Neural cell (in vitro differentiated cells): Measurements from ENCODE around the gene FBXO42. TPM values are rescaled to one million over a fixed set of nuclear protein-coding genes. Genes with fewer than 3 reads are reported as not detected.
A peak's percentile ranks its signal among the peaks of the same experiment; 100 is the strongest.

Experiments used
- H2AFZ ChIP-seq: fragments of 200-600, 300-800 bp; sonication (generic), shearing (Covaris generic); 2 replicates; pipeline ENCODE4 v1.6.0; 2014; ENCODE audit warnings: low read depth, mild to moderate bottlenecking, antibody characterized with exemption, low read length, moderate library complexity
- H3F3A ChIP-seq: fragments of 200-600 bp; shearing (Covaris generic); 2 replicates; pipeline ENCODE4 v1.6.1; 2016; ENCODE audit warnings: mild to moderate bottlenecking, moderate library complexity, mixed read lengths, antibody characterized with exemption, low read length; ENCODE audit not compliant: insufficient read depth, poor library complexity, severe bottlenecking
- H3K27ac ChIP-seq: fragments of 200-600, 300-800 bp; sonication (generic), shearing (Covaris generic); 2 replicates; pipeline ENCODE4 v1.5.1; 2014; ENCODE audit warnings: mild to moderate bottlenecking, low read length, moderate library complexity
- H3K27me3 ChIP-seq: fragments of 300-800, 200-600 bp; sonication (generic), shearing (Covaris generic); 2 replicates; pipeline ENCODE4 v1.6.0; 2014; ENCODE audit warnings: mild to moderate bottlenecking, low read depth, low read length, moderate library complexity; ENCODE audit not compliant: insufficient read depth
- H3K36me3 ChIP-seq: fragments of 300-800, 200-600 bp; sonication (generic), shearing (Covaris generic); 2 replicates; pipeline ENCODE4 v1.5.1; 2014; ENCODE audit warnings: mild to moderate bottlenecking, antibody characterized with exemption, low read length, moderate library complexity; ENCODE audit not compliant: insufficient read depth
- H3K4me2 ChIP-seq: fragments of 300-800, 200-600 bp; sonication (generic), shearing (Covaris generic); 2 replicates; pipeline ENCODE4 v1.6.0; 2014; ENCODE audit warnings: mild to moderate bottlenecking, low read length
- H3K4me3 ChIP-seq: fragments of 300-800, 200-600 bp; sonication (generic), shearing (Covaris generic); 2 replicates; pipeline ENCODE4 v1.5.1; 2014; ENCODE audit warnings: mild to moderate bottlenecking, low read length, moderate library complexity
- H3K79me2 ChIP-seq: fragments of 200-600 bp; shearing (Covaris generic); replicated peaks from 2 replicates; pipeline ENCODE4 v1.6.0; 2014; ENCODE audit warnings: mild to moderate bottlenecking, low read length, moderate library complexity; ENCODE audit not compliant: insufficient read depth
- H3K9ac ChIP-seq: fragments of 300-800, 200-600 bp; sonication (generic), shearing (Covaris generic); 2 replicates; pipeline ENCODE4 v1.6.1; 2016; ENCODE audit warnings: mild to moderate bottlenecking, low read length, mixed read lengths
- H3K9me2 ChIP-seq: fragments of 200-600 bp; shearing (Covaris generic); 2 replicates; pipeline ENCODE4 v1.6.1; 2016; ENCODE audit warnings: mild to moderate bottlenecking, low read length, mixed read lengths; ENCODE audit not compliant: insufficient read depth
- H3K9me3 ChIP-seq: fragments of 200-600, 300-800 bp; sonication (generic), shearing (Covaris generic); 2 replicates; pipeline ENCODE4 v1.6.1; 2016; ENCODE audit warnings: mild to moderate bottlenecking, mixed run types, low read length, moderate library complexity, mixed read lengths
- H4K20me1 ChIP-seq: fragments of 200-600 bp; shearing (Covaris generic); 2 replicates; pipeline ENCODE4 v1.6.1; 2016; ENCODE audit warnings: mild to moderate bottlenecking, mixed run types; ENCODE audit not compliant: insufficient read depth
- EP300 ChIP-seq: fragments of 450-650 bp; conservative IDR thresholded peaks from 2 replicates; pipeline ENCODE4 v1.6.1; 2014; ENCODE audit warnings: antibody characterized with exemption, mild to moderate bottlenecking, moderate library complexity; ENCODE audit not compliant: poor library complexity, severe bottlenecking
- EZH2 ChIP-seq: fragments of 200-600, 300-800 bp; shearing (Covaris generic), sonication (generic); IDR thresholded peaks from 2 replicates; pipeline ENCODE4 v1.6.1; 2014; ENCODE audit warnings: antibody characterized with exemption, low read length, borderline replicate concordance, mild to moderate bottlenecking; ENCODE audit not compliant: insufficient read depth, poor library complexity, severe bottlenecking
- MXI1 ChIP-seq: fragments of 450-650 bp; conservative IDR thresholded peaks from 2 replicates; pipeline ENCODE4 v1.6.1; 2014; ENCODE audit warnings: antibody characterized with exemption, mild to moderate bottlenecking; ENCODE audit not compliant: poor library complexity, severe bottlenecking
- POLR2AphosphoS5 ChIP-seq: IDR thresholded peaks from 2 replicates; pipeline ENCODE4 v1.6.1; 2012
- RAD21 ChIP-seq: fragments of 450-650 bp; conservative IDR thresholded peaks from 2 replicates; pipeline ENCODE4 v1.6.1; 2014; ENCODE audit warnings: antibody characterized with exemption, mild to moderate bottlenecking, moderate library complexity
- SMC3 ChIP-seq: fragments of 450-650 bp; conservative IDR thresholded peaks from 2 replicates; pipeline ENCODE4 v1.6.1; 2014; ENCODE audit warnings: antibody characterized with exemption, mild to moderate bottlenecking, moderate library complexity; ENCODE audit not compliant: poor library complexity
- TAF1 ChIP-seq: IDR thresholded peaks from 2 replicates; pipeline ENCODE4 v1.6.1; 2012; ENCODE audit warnings: low read depth
- polyA plus RNA-seq: library from polyadenylated mRNA; depleted of rRNA; stranded (reverse); fragments of >200 nt; gene quantifications from 2 replicates; pipeline ENCODE4 v1.2.3, GENCODE V29; 2014
- TF ChIP-seq, protein P1 (sequence below): fragments of 450-650 bp; IDR thresholded peaks from 2 replicates; pipeline ENCODE4 v1.5.1; 2014; ENCODE audit warnings: antibody characterized with exemption, mild to moderate bottlenecking, moderate library complexity; ENCODE audit not compliant: poor library complexity, severe bottlenecking
- TF ChIP-seq, protein P2 (sequence below): IDR thresholded peaks from 2 replicates; pipeline ENCODE4 v1.6.1; 2012; ENCODE audit warnings: borderline replicate concordance

FBXO42 gene
- polyA plus RNA-seq, 1 donor from 2014 or later, result 30.1 TPM

DNA sequence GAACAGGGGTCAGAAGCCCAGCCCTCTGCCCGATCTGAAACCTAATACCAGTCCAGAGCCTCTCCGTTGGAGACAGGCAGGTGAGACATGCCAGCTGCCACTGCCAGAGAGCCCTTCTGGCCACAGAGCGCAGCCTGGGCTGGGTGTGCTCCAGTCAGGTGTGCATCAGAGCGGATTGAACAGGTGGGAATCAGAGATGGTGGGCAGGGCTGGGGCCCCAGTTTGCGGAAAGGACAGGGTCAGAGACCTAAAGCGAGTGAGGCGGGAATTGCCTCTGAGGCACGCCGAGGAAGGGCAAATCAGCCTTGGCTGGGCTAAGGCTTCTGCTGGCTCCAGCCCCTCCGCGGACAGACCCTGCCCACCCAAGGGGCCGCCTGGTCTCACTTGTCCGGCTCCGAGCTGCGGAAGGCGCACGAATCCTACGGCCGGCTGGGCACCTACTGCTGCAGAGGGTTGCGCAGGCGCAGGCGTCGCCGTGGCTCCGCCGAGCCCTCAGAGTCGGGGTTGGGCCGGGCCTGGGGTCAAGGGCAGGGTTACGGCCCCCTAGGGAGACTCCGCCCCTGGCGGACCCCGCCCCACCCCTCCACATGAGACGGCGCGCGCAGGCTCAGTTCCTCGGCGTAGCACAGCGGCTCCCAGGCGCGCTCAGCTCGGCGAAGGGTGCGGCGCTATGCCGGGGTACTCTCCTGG is 125.6 kb downstream of the FBXO42 start:
- Histone ChIP-seq H3K27ac (no peak overlapping the region), H3K27me3 (peaks cover 33% of the 10 kb centered on the region)

DNA sequence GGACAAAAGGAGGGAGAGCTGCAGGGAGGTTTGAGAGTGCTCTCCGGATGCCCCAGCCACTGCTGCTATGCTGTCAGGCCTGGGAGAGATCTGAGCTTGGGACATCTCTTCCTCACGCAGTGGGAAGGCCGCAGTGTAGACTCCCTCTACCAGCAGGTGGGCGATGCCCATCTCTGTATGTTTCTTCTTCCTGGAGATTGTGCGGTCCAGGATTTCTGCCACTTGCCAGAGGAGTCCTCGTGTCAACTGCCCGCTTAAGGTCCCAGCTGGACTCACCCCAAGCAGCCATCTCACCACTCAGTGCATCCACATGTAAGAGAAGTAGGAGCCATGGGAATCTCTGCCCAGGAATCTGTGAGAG is 126.2 kb downstream of the FBXO42 start:
- Histone ChIP-seq H3K4me3 (no peak overlapping the region), H4K20me1 (no peaks in the 10 kb centered on the region), H3K27ac (no peak overlapping the region), H3K79me2 (no peaks in the 10 kb centered on the region), H3F3A (no peaks in the 10 kb centered on the region), H3K36me3 (no peaks in the 10 kb centered on the region), H3K4me2 (no peak overlapping the region), H2AFZ (no peak overlapping the region), H3K9me2 (no peaks in the 10 kb centered on the region), H3K9me3 (peaks cover 6% of the 10 kb centered on the region), H3K27me3 (peaks cover 33% of the 10 kb centered on the region), H3K9ac (no peak overlapping the region)
- TF ChIP-seq MXI1 (no peak), EP300 (no peak), RAD21 (no peak), POLR2AphosphoS5 (no peak), SMC3 (no peak), EZH2 (no peak), TAF1 (no peak)
- TF ChIP-seq, protein P1, sequence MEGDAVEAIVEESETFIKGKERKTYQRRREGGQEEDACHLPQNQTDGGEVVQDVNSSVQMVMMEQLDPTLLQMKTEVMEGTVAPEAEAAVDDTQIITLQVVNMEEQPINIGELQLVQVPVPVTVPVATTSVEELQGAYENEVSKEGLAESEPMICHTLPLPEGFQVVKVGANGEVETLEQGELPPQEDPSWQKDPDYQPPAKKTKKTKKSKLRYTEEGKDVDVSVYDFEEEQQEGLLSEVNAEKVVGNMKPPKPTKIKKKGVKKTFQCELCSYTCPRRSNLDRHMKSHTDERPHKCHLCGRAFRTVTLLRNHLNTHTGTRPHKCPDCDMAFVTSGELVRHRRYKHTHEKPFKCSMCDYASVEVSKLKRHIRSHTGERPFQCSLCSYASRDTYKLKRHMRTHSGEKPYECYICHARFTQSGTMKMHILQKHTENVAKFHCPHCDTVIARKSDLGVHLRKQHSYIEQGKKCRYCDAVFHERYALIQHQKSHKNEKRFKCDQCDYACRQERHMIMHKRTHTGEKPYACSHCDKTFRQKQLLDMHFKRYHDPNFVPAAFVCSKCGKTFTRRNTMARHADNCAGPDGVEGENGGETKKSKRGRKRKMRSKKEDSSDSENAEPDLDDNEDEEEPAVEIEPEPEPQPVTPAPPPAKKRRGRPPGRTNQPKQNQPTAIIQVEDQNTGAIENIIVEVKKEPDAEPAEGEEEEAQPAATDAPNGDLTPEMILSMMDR, result no peak
- TF ChIP-seq, protein P2, sequence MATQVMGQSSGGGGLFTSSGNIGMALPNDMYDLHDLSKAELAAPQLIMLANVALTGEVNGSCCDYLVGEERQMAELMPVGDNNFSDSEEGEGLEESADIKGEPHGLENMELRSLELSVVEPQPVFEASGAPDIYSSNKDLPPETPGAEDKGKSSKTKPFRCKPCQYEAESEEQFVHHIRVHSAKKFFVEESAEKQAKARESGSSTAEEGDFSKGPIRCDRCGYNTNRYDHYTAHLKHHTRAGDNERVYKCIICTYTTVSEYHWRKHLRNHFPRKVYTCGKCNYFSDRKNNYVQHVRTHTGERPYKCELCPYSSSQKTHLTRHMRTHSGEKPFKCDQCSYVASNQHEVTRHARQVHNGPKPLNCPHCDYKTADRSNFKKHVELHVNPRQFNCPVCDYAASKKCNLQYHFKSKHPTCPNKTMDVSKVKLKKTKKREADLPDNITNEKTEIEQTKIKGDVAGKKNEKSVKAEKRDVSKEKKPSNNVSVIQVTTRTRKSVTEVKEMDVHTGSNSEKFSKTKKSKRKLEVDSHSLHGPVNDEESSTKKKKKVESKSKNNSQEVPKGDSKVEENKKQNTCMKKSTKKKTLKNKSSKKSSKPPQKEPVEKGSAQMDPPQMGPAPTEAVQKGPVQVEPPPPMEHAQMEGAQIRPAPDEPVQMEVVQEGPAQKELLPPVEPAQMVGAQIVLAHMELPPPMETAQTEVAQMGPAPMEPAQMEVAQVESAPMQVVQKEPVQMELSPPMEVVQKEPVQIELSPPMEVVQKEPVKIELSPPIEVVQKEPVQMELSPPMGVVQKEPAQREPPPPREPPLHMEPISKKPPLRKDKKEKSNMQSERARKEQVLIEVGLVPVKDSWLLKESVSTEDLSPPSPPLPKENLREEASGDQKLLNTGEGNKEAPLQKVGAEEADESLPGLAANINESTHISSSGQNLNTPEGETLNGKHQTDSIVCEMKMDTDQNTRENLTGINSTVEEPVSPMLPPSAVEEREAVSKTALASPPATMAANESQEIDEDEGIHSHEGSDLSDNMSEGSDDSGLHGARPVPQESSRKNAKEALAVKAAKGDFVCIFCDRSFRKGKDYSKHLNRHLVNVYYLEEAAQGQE, result no peak

More for the DNA sequence above, 125.6 kb downstream of the FBXO42 start:
- Histone ChIP-seq H2AFZ (no peak overlapping the region), H3K9me2 (no peaks in the 10 kb centered on the region), H4K20me1 (no peaks in the 10 kb centered on the region), H3K36me3 (no peaks in the 10 kb centered on the region), H3K9me3 (peaks cover 6% of the 10 kb centered on the region), H3K9ac (no peak overlapping the region), H3K79me2 (no peaks in the 10 kb centered on the region), H3K4me2 (no peak overlapping the region), H3K4me3 (peak overlapping the region; percentile 50), H3F3A (no peaks in the 10 kb centered on the region)
- no peak for TF ChIP-seq POLR2AphosphoS5
- no peak for TF ChIP-seq RAD21
- TF ChIP-seq SMC3, result no peak
- TF ChIP-seq EZH2, result no peak
- TF ChIP-seq, protein P2, result no peak
- no peak for TF ChIP-seq MXI1
- TF ChIP-seq, protein P1, result no peak
- TF ChIP-seq EP300, result no peak
- no peak for TF ChIP-seq TAF1
